ENCODE data around the gene DOCK1.

Gene DOCK1

DNA sequence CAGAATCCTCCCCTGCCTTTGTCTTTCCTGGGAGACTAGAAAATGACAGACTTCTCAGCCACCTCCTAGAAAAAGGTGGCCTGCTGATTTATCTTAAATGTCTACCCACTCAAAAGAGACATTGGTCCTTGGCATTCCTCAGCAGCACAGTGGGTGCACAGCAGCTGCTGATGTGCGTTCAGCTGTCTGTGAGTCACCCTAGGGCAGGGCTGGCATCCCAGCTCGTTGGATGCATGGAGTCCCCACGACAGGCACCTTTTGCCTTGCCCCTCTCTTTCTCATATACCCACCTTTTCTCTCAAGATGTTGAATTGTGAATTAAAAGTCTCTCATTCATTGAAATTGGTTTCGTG lies 113.0 kb downstream of the DOCK1 start:
- H3K4me3 ChIP-seq (ENCODE audit: low read depth, low read length) = no peak overlapping the region
- no peak for DNase-seq (ENCODE audit: low read depth)
- TF ChIP-seq, protein P1, sequence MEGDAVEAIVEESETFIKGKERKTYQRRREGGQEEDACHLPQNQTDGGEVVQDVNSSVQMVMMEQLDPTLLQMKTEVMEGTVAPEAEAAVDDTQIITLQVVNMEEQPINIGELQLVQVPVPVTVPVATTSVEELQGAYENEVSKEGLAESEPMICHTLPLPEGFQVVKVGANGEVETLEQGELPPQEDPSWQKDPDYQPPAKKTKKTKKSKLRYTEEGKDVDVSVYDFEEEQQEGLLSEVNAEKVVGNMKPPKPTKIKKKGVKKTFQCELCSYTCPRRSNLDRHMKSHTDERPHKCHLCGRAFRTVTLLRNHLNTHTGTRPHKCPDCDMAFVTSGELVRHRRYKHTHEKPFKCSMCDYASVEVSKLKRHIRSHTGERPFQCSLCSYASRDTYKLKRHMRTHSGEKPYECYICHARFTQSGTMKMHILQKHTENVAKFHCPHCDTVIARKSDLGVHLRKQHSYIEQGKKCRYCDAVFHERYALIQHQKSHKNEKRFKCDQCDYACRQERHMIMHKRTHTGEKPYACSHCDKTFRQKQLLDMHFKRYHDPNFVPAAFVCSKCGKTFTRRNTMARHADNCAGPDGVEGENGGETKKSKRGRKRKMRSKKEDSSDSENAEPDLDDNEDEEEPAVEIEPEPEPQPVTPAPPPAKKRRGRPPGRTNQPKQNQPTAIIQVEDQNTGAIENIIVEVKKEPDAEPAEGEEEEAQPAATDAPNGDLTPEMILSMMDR (conservative IDR thresholded peaks at IDR 0.05; ENCODE audit: low read depth, low read length) = no peak

DNA sequence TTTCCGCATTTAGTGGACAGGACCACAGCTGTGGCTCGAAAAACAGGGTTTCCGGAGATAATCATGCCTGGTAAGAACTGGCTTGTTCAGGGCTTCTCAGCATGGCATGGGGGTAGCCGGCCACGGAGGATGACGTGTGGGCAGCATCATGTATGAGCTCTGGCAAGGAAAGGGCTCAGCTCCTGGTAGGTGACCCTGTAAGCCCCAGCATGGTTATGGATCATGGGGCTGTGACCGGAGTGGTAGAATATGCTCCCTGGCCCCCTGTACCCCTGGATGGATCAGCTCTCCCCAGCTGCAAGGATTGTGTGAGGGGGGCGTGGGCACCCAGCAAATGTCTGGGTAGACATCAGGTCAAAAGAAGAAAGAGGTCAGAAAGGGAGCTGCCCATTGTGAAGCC lies 113.5 kb downstream of the DOCK1 start:
- no peak overlapping the region for H3K4me3 ChIP-seq (ENCODE audit: low read depth, low read length)
- DNase-seq (ENCODE audit: low read depth) = no peak
- TF ChIP-seq, protein P1 (conservative IDR thresholded peaks at IDR 0.05; ENCODE audit: low read depth, low read length) = no peak

DNA sequence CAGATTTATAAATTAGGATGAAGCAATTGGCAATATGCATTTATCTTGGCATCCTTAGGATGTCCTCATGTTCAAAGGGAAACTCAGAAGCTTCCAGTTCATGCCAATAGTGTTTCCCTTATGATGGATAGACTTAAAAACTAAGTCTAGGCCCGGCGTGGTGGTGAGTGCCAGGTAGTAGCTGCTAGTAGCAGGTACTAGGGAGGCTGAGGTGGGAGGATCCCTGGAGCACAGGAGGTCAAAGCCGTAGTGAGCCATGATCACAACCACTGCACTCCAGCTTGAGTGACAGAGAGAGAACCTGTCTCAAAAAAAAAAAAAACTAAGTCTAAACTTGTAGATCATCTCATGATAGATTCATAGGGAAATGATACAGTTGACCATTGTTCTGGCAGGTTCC lies 115.0 kb downstream of the DOCK1 start:
- no peak for DNase-seq (ENCODE audit: low read depth)
- no peak overlapping the region for H3K4me3 ChIP-seq (ENCODE audit: low read depth, low read length)
- TF ChIP-seq, protein P1 (conservative IDR thresholded peaks at IDR 0.05; ENCODE audit: low read depth, low read length) = no peak

DNA sequence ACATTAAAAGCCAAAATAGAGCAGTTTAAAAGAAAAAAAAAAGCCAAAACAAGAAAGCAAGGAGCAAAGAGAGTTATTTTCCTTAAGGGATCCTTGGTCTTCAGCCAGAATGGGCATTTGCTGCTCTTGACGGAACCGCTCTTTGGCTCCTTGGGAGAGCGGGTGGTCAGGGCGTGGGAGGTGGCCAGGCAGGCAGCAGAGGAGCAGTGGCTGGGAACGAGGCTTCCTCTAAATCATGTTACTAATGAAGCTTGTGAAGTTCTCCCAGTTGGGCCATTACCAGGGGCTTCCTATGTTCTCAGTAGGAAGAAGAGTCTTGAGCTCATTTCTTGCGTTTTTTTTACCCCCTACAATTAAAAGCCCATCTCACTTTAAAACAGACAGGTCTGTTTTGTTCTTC lies 116.6 kb downstream of the DOCK1 start:
- TF ChIP-seq, protein P1 (conservative IDR thresholded peaks at IDR 0.05; ENCODE audit: low read depth, low read length) = no peak
- H3K4me3 ChIP-seq (ENCODE audit: low read depth, low read length) = no peak overlapping the region
- no peak for DNase-seq (ENCODE audit: low read depth)

DNA sequence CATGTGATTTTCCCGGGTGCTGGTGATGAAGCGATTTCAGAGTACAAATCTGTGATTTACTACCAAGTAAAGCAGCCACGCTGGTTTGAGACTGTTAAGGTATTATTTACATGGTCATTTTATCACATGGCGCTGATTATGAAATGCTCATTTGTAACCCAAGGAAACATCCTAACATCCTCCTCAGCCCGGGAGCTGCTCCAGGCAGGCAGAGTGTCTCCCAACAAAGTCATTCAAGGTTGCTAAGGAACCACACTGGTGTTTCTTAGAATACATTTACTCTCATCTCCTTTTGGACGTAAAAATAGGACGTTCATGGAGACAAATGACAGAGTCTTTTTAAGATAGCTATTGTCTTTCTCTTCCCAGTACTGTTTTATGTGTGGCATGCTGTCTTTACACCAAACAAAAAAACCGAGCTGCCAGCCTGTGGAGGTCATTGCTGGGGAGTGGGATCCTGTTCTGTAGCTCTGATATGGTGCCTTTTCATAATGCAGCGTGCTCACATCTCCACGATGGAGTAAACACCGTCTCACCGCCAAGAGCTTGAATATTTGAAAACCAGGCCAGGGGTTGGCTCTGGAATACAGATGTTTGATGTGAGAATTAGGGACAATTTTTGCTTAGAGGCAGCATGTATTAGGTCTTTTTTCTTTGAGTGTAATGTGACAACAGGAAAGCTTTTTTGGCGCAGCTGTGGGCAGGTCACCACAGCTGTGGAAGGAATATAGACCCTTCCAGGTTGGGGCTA lies 119.6 kb downstream of the DOCK1 start:
- no peak for DNase-seq (ENCODE audit: low read depth)
- TF ChIP-seq, protein P1 (conservative IDR thresholded peaks at IDR 0.05; ENCODE audit: low read depth, low read length) = no peak
- H3K4me3 ChIP-seq (ENCODE audit: low read depth, low read length) = no peak overlapping the region

DNA sequence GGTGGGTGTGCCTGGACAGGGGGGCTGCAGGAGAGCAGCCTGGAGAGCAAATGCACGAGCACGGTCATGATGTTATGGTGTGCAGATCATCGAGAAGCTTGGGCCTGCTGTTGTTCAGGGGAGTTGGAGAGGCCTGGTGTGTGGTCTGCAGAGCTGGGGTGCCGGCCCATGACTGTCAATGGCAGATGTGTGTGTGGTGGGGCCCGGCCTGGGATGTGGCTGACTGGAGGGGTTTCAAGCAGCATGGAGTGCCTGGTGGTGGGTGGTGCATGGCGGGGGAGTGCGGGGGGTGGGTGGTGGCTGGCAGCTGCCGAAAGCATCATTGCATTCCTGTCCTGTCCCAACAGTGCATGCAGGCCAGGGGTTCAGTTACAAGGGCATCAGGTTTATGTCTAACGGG lies 122.6 kb downstream of the DOCK1 start:
- DNase-seq (ENCODE audit: low read depth) = no peak
- no peak overlapping the region for H3K4me3 ChIP-seq (ENCODE audit: low read depth, low read length)
- TF ChIP-seq, protein P1 (conservative IDR thresholded peaks at IDR 0.05; ENCODE audit: low read depth, low read length) = no peak

DNA sequence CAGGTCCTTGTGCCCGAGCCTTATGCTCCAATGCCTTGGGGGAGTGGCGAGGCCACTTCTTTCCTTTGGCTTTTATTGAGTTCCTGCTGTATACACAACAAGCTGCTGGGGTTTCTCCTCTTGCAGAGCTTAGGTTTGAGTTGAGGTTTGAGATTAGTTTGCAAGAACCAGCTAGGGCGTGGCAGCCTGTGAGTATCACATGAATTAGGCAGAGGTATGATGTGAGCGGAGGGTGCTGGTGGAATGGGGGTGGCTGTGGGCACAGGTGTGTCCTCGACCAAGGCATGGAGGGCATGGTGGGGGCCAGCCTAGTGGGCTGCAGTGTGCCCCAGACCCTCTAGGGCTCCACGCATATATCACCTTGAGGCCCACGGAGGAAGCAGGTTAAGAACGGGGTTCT lies 123.3 kb downstream of the DOCK1 start:
- TF ChIP-seq, protein P1 (conservative IDR thresholded peaks at IDR 0.05; ENCODE audit: low read depth, low read length) = no peak
- no peak overlapping the region for H3K4me3 ChIP-seq (ENCODE audit: low read depth, low read length)
- DNase-seq (ENCODE audit: low read depth) = no peak

Data from choroid plexus epithelial cell (primary cell).